DMS153 (cell line): ENCODE results near the gene TNS1.
A peak's percentile ranks its signal among the peaks of the same experiment; 100 is the strongest.
"Not testable (repeated sequence)": the region's sequence is repeated elsewhere in the genome, so short reads cannot be mapped to it uniquely, and the experiment has no call there.

Experiments used
- DNase-seq: peaks from one replicate; lab custom pipeline; 2025; lab: John Stamatoyannopoulos, UW

Gene TNS1

GRCh38 chr2:218002845-218003180 lies at the start of gene TNS1:
Gene TNS1, minus strand, starts transcription at chr2:218002995. Its CDS starts 123 bp downstream, at chr2:218002872.
- DNase-seq, result no peak

- no peak for DNase-seq
These were observed 49.1 kb upstream of the TNS1 start for GRCh38 chr2:218051903-218052302.

- no peak for DNase-seq
These were observed 44.9 kb upstream of the TNS1 start for GRCh38 chr2:218047536-218048225.

- no peak for DNase-seq
These were observed 43.4 kb upstream of the TNS1 start for GRCh38 chr2:218046238-218046637.

GRCh38 chr2:218044599-218044998 lies 41.8 kb upstream of the TNS1 start:
- not testable (repeated sequence) for DNase-seq

- no peak for DNase-seq
These were observed 40.9 kb upstream of the TNS1 start for GRCh38 chr2:218043701-218044109.

- no peak for DNase-seq
These were observed 40.3 kb upstream of the TNS1 start for GRCh38 chr2:218043100-218043499.

GRCh38 chr2:218041302-218042168 lies 38.7 kb upstream of the TNS1 start:
- no peak for DNase-seq

GRCh38 chr2:218040883-218041282 lies 38.1 kb upstream of the TNS1 start:
- DNase-seq, result no peak

- DNase-seq, result no peak
These were observed 36.4 kb upstream of the TNS1 start for GRCh38 chr2:218039171-218039570.

GRCh38 chr2:218036371-218036770 lies 33.6 kb upstream of the TNS1 start:
- no peak for DNase-seq

GRCh38 chr2:218035463-218036100 lies 32.8 kb upstream of the TNS1 start:
- no peak for DNase-seq

GRCh38 chr2:218034497-218035213 lies 31.9 kb upstream of the TNS1 start:
- peak; percentile 61 for DNase-seq

GRCh38 chr2:218033590-218034496 lies 31.0 kb upstream of the TNS1 start:
- DNase-seq, result no peak

GRCh38 chr2:218033208-218033589 lies 30.4 kb upstream of the TNS1 start:
- no peak for DNase-seq

GRCh38 chr2:218032336-218033171 lies 29.8 kb upstream of the TNS1 start:
- no peak for DNase-seq

- DNase-seq, result no peak
These were observed 29.0 kb upstream of the TNS1 start for GRCh38 chr2:218031771-218032257.

- DNase-seq, result no peak
These were observed 28.5 kb upstream of the TNS1 start for GRCh38 chr2:218031261-218031660.

- no peak for DNase-seq
These were observed 27.8 kb upstream of the TNS1 start for GRCh38 chr2:218030409-218031195.
